Measurements from ENCODE around the gene CD177. TPM values are rescaled to one million over a fixed set of nuclear protein-coding genes. Genes with fewer than 3 reads are reported as not detected.
"Not testable (repeated sequence)": the region's sequence is repeated elsewhere in the genome, so short reads cannot be mapped to it uniquely, and the experiment has no call there.

The CD177 gene
- total RNA-seq, 1 experiment from 2014 or later = 0.21 TPM

DNA sequence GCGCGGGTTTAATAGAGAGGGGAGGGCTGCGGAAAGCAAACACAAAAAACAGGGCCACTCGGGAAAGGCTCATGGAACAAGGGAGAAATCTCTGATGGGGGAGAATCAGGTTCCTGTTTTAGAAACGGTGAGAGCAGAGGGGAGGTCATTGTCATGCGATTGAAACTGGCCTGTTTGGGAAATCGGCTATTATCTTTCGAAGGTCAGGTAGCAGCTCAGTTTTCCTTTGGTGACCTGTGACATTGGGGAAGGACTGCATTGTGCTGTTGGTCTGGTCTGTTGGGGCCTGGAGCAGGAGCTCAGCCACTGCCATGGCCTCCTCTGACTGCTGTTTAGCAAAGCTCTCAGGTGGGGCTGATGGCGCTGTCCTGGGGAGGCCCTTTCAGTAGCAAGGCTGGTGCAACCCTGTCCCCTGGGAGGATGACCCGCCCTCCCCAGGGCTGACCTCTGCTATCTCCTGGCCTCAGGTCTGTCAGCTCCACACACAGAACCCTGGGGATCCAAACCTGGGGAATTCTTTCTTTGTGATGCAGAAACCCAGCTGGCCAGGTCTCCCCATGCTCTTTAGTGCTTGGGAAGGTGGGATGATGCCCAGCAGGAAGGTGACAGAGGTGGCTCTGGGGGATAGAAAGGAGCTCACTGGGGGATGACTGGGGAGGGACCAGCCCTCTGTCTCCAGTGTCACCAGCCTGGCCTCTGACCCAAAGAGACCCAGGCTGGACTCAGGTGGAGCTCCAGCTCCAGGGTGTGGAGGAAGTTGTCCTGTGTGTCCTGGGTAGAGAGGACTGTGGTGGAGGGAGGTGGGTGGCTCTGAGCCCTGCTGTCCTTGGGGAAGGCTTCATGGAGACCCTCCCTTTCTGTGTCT lies 21.2 kb upstream of the CD177 start:
- DNase-seq (ENCODE audit: low spot score) = no peak

DNA sequence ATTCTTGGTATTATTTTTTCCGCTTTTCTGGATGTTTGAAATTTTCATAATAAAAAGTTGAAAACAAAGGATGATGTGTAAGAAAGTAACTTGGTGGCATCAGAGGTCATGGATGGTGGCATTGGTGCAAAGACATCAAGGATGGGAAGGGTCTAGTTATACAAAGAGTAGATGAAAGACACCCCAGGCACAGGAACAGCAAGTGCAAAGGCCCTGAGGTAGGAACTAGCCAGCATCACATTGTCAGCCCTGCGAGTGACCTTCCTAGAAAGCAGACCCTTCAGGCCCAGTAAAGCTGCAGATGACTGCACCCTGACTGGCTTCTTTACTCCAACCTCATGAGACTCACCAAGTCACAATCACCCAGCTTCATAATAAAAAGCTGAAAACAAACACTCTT lies 17.0 kb upstream of the CD177 start:
- not testable (repeated sequence) for DNase-seq (ENCODE audit: low spot score)

DNA sequence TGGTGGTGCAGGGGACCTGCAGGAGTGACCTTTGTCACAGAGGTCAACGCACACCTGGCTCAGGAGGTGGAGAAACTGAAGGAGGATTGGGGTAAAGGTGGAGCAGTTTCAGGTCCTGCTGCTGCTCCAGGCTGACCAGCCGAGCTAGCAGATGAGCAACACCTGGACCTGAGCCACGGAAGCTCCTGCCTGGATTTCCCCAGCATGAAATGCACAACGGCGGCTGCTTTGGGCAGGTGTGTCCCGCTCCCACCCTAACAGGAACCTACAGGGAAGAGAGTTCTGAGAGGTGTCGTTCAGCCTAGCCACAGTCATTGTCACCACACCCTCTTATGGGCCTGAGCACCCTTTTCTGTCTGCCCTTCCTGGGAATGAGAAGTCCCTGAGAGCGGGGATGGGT lies 15.7 kb upstream of the CD177 start:
- DNase-seq (ENCODE audit: low spot score) = no peak

DNA sequence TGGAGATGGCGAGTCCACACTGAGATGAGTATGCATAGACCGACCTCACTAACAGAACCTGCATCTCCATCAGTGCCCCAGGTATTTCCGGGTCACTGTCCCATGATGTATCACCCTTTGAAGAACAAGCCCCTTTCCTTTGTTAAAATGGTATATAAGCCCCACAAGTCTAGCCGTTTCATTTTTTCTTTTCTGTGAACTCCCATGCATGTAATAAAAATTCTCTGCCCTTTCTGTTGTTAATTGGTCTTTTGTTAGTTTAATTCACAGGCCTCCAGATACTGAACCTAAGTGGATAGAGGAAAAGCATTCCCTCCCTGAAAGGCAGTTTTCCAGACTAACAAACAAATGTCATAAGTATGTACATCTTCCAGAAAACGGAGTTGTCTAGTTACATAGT lies 15.0 kb upstream of the CD177 start:
- no peak for DNase-seq (ENCODE audit: low spot score)

DNA sequence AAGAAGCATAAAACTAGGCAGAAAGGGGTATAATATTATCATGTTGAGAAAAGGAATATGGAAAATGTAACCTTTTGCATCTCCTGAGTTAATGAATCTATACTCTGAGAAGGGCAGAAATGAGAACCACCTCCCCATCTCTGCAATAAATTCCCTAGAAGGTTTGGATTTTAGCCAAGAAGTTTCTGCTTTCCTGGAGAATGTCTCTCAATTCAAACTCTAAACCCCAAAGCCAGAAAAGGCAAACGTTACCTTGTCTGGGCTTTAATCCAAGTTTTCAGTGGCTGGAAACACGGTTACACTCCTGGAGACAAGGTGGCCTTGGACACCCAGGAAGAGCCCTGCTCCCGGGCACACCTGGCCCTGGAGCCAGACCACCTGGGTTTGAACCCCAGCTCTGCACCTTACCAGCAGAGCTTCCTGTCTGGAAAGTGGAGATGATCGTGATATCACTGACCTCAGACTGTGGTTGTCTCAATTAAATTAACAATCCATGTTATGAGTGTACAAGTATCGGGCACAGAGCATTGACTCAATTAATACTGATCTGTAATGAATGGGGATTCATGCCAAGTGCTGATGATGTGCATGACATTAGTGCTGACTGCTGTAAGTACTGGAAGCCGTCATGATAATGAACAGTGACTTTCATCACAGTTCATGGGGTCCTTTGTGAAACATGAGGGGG lies 14.1 kb upstream of the CD177 start:
- DNase-seq (ENCODE audit: low spot score) = not testable (repeated sequence)

DNA sequence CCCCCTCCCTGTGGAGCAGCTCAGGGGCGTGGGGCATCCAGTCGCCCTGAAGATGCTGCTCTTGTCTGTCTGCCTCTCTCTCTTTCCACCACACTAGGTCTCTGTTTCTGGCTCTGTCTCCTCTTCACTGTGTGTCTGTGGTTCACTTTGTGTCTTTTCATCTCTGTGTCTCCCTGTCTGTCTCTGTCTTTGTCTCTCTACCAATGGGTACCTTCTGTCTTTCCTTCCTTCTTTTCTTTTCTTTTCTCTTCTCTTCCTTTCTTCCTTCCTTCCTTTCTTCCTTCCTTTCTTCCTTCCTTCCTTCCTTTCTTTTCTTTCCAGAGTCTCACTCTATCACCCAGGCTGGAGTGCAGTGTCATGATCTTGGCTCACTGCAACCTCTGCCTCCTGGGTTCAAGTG lies 13.4 kb upstream of the CD177 start:
- not testable (repeated sequence) for DNase-seq (ENCODE audit: low spot score)

DNA sequence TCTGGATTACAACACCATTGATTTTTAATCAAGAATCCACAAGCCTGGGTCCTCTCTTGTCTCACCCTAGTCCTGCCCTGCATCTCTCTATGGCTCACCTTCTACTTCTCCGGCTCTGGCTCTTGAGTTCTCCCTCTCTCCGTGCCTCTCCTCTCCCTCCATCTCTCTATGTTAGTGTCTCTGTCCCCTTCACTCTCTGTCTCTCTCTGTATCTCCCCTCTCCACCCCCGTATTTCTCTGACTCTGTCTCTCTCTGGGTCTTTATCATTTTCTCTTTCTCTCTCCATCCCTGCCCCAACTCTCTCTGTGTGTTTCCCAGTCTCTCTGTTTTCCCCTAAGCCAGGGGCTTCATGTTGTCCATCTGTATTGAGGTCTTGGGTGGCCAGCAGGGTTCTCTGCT lies 12.4 kb upstream of the CD177 start:
- DNase-seq (ENCODE audit: low spot score) = not testable (repeated sequence)

DNA sequence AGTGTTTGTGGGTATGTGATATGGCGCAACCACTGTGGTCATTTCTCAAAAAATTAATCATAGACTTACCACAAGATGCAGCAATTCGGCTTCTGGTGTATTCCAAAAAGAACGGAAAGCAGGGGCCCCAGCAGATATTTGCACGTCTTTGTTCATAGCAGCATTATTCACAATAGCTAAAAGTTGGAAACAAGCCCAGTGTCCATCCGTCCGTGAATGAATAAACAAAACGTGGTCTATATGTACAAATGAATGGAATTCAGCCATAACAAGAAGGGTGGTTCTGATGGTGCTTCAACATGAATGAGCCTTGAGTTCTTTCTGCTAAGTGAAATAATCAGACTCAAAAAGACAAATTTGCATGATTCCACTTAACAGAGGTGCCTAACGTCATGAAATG lies 11.4 kb upstream of the CD177 start:
- DNase-seq (ENCODE audit: low spot score) = peak; percentile 46

- DNase-seq (ENCODE audit: low spot score) = not testable (repeated sequence)
Observed at GRCh38 chr19:43344347-43344925, 9.1 kb upstream of the CD177 start.

- DNase-seq (ENCODE audit: low spot score) = not testable (repeated sequence)
Observed at GRCh38 chr19:43349813-43350212, 3.7 kb upstream of the CD177 start.

GRCh38 chr19:43351998-43352746 lies 1.3 kb upstream of the CD177 start:
- DNase-seq (ENCODE audit: low spot score) = no peak

DNA sequence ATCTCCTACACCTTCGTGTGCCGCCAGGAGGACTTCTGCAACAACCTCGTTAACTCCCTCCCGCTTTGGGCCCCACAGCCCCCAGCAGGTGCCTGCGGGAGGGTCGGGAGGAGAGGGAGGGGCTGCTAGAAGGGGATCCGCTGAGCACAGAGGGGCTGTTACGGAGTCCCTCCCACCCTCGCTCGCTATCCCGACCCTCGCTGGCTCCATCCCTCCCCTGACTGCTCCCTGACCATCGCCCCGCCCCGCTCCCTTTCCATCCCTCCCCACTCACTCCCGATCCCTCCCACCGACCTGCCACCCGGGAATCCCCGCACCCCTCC lies 780 bp downstream of the CD177 start:
- DNase-seq (ENCODE audit: low spot score) = no peak

GRCh38 chr19:43356749-43357148 lies 3.3 kb downstream of the CD177 start:
- not testable (repeated sequence) for DNase-seq (ENCODE audit: low spot score)

DNA sequence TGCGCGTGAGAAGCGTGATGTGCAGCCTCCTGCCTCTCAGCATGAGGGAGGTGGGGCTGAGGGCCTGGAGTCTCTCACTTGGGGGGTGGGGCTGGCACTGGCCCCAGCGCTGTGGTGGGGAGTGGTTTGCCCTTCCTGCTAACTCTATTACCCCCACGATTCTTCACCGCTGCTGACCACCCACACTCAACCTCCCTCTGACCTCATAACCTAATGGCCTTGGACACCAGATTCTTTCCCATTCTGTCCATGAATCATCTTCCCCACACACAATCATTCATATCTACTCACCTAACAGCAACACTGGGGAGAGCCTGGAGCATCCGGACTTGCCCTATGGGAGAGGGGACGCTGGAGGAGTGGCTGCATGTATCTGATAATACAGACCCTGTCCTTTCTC lies 8.7 kb downstream of the CD177 start:
- DNase-seq (ENCODE audit: low spot score) = no peak

GRCh38 chr19:43362745-43363144 lies 9.3 kb downstream of the CD177 start:
- no peak for DNase-seq (ENCODE audit: low spot score)

- DNase-seq (ENCODE audit: low spot score) = not testable (repeated sequence)
Observed at GRCh38 chr19:43365677-43366076, 12.2 kb downstream of the CD177 start.

- no peak for DNase-seq (ENCODE audit: low spot score)
Observed at GRCh38 chr19:43367822-43368221, 14.3 kb downstream of the CD177 start.

DNA sequence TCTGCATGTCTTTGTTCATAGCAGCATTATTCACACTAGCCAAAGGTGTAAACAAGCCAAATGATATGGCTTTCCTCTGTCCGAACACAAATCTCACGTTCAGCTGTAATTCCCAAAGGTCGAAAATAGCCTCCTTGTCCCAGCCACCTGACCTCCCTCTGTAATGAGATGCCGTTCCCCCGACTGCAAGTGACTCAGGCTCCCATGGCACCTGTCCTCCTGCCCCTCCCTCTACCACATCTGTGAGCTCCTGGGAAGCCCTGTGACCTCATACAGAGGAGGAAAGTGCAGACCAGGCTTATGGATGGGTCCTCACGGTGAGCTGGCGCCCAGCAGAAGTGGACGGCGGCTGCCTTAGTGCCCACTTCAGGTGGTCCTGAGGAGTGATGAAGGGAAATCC lies 15.4 kb downstream of the CD177 start:
- not testable (repeated sequence) for DNase-seq (ENCODE audit: low spot score)

GRCh38 chr19:43371909-43372308 lies 18.4 kb downstream of the CD177 start:
- DNase-seq (ENCODE audit: low spot score) = no peak

- no peak for DNase-seq (ENCODE audit: low spot score)
Observed at GRCh38 chr19:43372462-43372861, 19.0 kb downstream of the CD177 start.

GRCh38 chr19:43377624-43378023 lies 24.1 kb downstream of the CD177 start:
- not testable (repeated sequence) for DNase-seq (ENCODE audit: low spot score)

- no peak for DNase-seq (ENCODE audit: low spot score)
Observed at GRCh38 chr19:43380008-43380407, 26.5 kb downstream of the CD177 start.

All from H4 (cell line).